Measurements from ENCODE around the gene CCDC17. TPM values are rescaled to one million over a fixed set of nuclear protein-coding genes. Genes with fewer than 3 reads are reported as not detected.

CCDC17 gene
- total and polyA plus RNA-seq, 2 donors from 2014 or later: 1.0 to 3.0 TPM

DNA sequence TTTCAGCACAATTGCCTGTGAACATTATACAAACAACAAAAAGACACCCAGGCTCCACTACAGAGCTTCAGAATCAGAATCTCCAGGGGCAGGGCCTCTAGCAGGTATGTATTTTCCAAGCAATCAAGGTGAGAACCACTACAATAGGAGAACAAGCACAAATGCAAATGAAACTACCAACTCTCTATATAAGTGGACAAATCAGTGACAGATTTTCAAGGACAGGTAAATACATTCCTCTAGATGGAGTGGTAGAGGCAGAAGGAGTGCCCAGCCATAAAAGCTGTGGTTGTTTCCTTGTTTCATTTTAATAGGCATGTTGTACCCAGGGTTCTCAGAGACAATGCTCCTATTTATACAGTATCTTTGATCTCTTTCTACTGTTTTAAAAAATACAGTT, 20.1 kb upstream of the CCDC17 start:
- no peaks in the 10 kb centered on the region for H3K27me3 ChIP-seq (ENCODE audit: control insufficient read depth, insufficient read depth, low read length)
- FAIRE-seq (no peak), DNase-seq (peak in 2 of 5 donors; percentile 16 to 38)
- H3K9me3 ChIP-seq (ENCODE audit: control insufficient read depth in 2 of 3, insufficient read depth in 1 of 3, low read length in 3 of 3): no peaks in the 10 kb centered on the region
- H3K4me3 ChIP-seq (ENCODE audit: low read length in 3 of 3): no peak overlapping the region
- peaks cover 0 to 7% (median 0%) of the 10 kb centered on the region in 3 donors for H3K4me1 ChIP-seq (ENCODE audit: control insufficient read depth in 2 of 3, insufficient read depth in 2 of 3, low read depth in 1 of 3, low read length in 3 of 3)
- no peak overlapping the region for H3K27ac ChIP-seq (ENCODE audit: low read depth in 2 of 2, low read length in 2 of 2)
- peaks cover 10 to 24% (median 16%) of the 10 kb centered on the region in 3 donors for H3K36me3 ChIP-seq (ENCODE audit: control insufficient read depth in 2 of 3, insufficient read depth in 3 of 3, low read length in 3 of 3)
- intact Hi-C loops (cut with DNase I): no loop called here
- H3K9ac ChIP-seq (ENCODE audit: low read length in 3 of 3): no peak overlapping the region
- TF ChIP-seq CTCF (IDR thresholded peaks at IDR 0.05; ENCODE audit: borderline replicate concordance, extremely low read depth, insufficient read depth): no peak

DNA sequence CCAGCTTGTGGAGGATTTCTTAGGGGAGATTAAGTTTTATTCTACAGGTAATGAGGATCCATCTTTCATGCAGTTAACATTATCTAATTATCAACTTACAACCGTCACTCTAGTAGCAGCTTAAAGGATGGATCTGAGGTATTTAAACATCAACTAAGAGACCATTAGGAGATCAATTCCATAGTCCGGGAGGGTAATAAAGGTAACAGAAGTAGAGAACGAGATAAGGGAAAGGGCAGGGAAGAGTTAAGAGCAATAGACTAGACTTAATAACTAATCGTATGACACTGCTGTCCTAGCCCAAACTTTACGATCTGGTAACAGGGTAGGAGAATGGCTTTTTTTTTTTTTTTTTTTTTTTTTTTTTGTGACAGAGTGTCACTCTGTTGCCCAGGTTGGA, 19.5 kb upstream of the CCDC17 start:
- Histone ChIP-seq H3K9me3 (ENCODE audit: control insufficient read depth in 2 of 3, insufficient read depth in 1 of 3, low read length in 3 of 3) (no peaks in the 10 kb centered on the region), H3K4me1 (ENCODE audit: control insufficient read depth in 2 of 3, insufficient read depth in 2 of 3, low read depth in 1 of 3, low read length in 3 of 3) (peaks cover 0 to 7% (median 0%) of the 10 kb centered on the region in 3 donors), H3K36me3 (ENCODE audit: control insufficient read depth in 2 of 3, insufficient read depth in 3 of 3, low read length in 3 of 3) (peaks cover 10 to 27% (median 23%) of the 10 kb centered on the region in 3 donors), H3K4me3 (ENCODE audit: low read length in 3 of 3) (no peak overlapping the region), H3K27ac (ENCODE audit: low read depth in 2 of 2, low read length in 2 of 2) (no peak overlapping the region), H3K9ac (ENCODE audit: low read length in 3 of 3) (no peak overlapping the region), H3K27me3 (ENCODE audit: control insufficient read depth, insufficient read depth, low read length) (no peaks in the 10 kb centered on the region)
- DNase-seq: no peak
- intact Hi-C loops (cut with DNase I): no loop called here
- FAIRE-seq: no peak
- TF ChIP-seq CTCF (IDR thresholded peaks at IDR 0.05; ENCODE audit: borderline replicate concordance, extremely low read depth, insufficient read depth): no peak

GRCh38 chr1:45640293-45640692, 16.4 kb upstream of the CCDC17 start:
- intact Hi-C loops (cut with DNase I): no loop called here
- peaks cover 10 to 29% (median 28%) of the 10 kb centered on the region in 3 donors for H3K36me3 ChIP-seq (ENCODE audit: control insufficient read depth in 2 of 3, insufficient read depth in 3 of 3, low read length in 3 of 3)
- peaks cover 0 to 7% (median 0%) of the 10 kb centered on the region in 3 donors for H3K4me1 ChIP-seq (ENCODE audit: control insufficient read depth in 2 of 3, insufficient read depth in 2 of 3, low read depth in 1 of 3, low read length in 3 of 3)
- FAIRE-seq: no peak
- H3K9me3 ChIP-seq (ENCODE audit: control insufficient read depth in 2 of 3, insufficient read depth in 1 of 3, low read length in 3 of 3): no peaks in the 10 kb centered on the region
- H3K27ac ChIP-seq (ENCODE audit: low read depth in 2 of 2, low read length in 2 of 2): no peak overlapping the region
- no peak overlapping the region for H3K4me3 ChIP-seq (ENCODE audit: low read length in 3 of 3)
- no peak for DNase-seq
- TF ChIP-seq CTCF (IDR thresholded peaks at IDR 0.05; ENCODE audit: borderline replicate concordance, extremely low read depth, insufficient read depth): no peak
- no peaks in the 10 kb centered on the region for H3K27me3 ChIP-seq (ENCODE audit: control insufficient read depth, insufficient read depth, low read length)
- no peak overlapping the region for H3K9ac ChIP-seq (ENCODE audit: low read length in 3 of 3)

DNA sequence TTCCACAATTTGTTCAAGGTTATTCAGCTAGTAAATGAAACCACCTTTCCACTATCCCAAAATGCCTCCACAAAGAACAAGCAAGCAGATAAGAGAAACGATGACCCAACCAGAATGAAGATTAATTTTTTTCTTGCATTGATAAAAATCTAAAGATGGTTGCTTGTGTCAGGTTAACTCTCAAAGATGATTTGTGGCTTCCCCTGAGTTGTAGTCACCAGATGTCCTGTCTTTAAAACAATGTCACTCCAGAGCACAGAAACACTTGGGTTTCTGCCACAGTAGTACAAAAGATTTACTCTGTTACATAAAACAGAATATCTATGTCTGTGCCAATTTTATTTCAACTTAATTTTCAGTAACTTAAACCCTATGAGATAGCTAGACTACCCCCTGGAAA, 11.4 kb upstream of the CCDC17 start:
- DNase-seq (no peak), FAIRE-seq (no peak)
- Histone ChIP-seq H3K9me3 (ENCODE audit: control insufficient read depth in 2 of 3, insufficient read depth in 1 of 3, low read length in 3 of 3) (no peaks in the 10 kb centered on the region), H3K27me3 (ENCODE audit: control insufficient read depth, insufficient read depth, low read length) (no peaks in the 10 kb centered on the region), H3K4me3 (ENCODE audit: low read length in 3 of 3) (no peak overlapping the region), H3K4me1 (ENCODE audit: control insufficient read depth in 2 of 3, insufficient read depth in 2 of 3, low read depth in 1 of 3, low read length in 3 of 3) (peaks cover 0 to 3% (median 0%) of the 10 kb centered on the region in 3 donors), H3K36me3 (ENCODE audit: control insufficient read depth in 2 of 3, insufficient read depth in 3 of 3, low read length in 3 of 3) (peaks cover 18 to 51% (median 37%) of the 10 kb centered on the region in 3 donors), H3K27ac (ENCODE audit: low read depth in 2 of 2, low read length in 2 of 2) (no peak overlapping the region), H3K9ac (ENCODE audit: low read length in 3 of 3) (no peak overlapping the region)
- intact Hi-C loops (cut with DNase I): no loop called here
- TF ChIP-seq CTCF (IDR thresholded peaks at IDR 0.05; ENCODE audit: borderline replicate concordance, extremely low read depth, insufficient read depth): no peak
